Panc1 (cell line): ENCODE data around the gene DTHD1.

Experiments
- POLR2AphosphoS5 ChIP-seq: IDR thresholded peaks from 2 replicates; pipeline ENCODE4 v1.6.1; 2012; ENCODE audit warnings: mild to moderate bottlenecking, low read depth, low read length, moderate library complexity
- SIN3A ChIP-seq: IDR thresholded peaks from 2 replicates; pipeline ENCODE4 v1.6.1; 2012; ENCODE audit warnings: low read depth, mild to moderate bottlenecking, low read length, moderate library complexity, borderline replicate concordance; ENCODE audit not compliant: insufficient read depth
- TF ChIP-seq, protein P1 (sequence below), 2 experiments: IDR thresholded peaks; 2 replicates each; pipeline ENCODE4 v1.6.1; 2011 to 2012; ENCODE audit warnings: low read depth in 2 of 2, control low read depth in 1 of 2, low read length in 1 of 2, mild to moderate bottlenecking in 1 of 2, moderate library complexity in 1 of 2; ENCODE audit not compliant: insufficient read depth in 1 of 2
- TF ChIP-seq, protein P2 (sequence below): fragments of 450-650 bp; IDR thresholded peaks from 2 replicates; pipeline ENCODE4 v1.5.1; 2017; ENCODE audit warnings: mild to moderate bottlenecking

DNA sequence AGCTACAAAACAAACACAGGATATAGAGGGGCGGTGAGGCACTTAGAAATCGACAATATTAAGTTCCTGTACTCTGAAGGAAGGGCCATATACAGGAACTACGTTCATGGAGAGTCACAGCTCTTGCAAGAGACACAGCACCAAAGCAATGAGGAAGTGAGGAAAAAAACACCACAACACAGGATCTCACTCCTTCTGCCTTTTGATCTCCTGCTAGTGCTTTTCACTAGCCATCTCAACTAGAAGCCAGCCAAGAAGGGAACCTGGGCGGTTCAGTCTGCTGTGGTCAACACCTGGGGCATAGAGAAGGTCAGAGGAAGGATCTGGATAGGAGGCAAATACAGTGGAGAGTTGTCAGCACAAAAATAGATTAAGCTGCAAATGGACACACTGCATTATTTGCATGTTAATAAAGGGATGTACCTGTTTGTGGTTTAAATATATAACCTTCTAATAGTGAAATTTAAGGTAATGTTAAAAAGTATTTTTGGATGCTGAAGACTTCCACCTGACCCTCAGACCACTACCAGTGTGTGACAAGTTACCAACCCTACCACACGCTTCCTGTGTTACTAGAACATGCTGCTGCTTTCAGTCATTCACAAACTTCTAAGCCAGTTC lies 104.6 kb downstream of the DTHD1 start:
- TF ChIP-seq, protein P1, sequence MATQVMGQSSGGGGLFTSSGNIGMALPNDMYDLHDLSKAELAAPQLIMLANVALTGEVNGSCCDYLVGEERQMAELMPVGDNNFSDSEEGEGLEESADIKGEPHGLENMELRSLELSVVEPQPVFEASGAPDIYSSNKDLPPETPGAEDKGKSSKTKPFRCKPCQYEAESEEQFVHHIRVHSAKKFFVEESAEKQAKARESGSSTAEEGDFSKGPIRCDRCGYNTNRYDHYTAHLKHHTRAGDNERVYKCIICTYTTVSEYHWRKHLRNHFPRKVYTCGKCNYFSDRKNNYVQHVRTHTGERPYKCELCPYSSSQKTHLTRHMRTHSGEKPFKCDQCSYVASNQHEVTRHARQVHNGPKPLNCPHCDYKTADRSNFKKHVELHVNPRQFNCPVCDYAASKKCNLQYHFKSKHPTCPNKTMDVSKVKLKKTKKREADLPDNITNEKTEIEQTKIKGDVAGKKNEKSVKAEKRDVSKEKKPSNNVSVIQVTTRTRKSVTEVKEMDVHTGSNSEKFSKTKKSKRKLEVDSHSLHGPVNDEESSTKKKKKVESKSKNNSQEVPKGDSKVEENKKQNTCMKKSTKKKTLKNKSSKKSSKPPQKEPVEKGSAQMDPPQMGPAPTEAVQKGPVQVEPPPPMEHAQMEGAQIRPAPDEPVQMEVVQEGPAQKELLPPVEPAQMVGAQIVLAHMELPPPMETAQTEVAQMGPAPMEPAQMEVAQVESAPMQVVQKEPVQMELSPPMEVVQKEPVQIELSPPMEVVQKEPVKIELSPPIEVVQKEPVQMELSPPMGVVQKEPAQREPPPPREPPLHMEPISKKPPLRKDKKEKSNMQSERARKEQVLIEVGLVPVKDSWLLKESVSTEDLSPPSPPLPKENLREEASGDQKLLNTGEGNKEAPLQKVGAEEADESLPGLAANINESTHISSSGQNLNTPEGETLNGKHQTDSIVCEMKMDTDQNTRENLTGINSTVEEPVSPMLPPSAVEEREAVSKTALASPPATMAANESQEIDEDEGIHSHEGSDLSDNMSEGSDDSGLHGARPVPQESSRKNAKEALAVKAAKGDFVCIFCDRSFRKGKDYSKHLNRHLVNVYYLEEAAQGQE (IDR thresholded peaks at IDR 0.05; ENCODE audit: insufficient read depth in 1 of 2, low read depth in 2 of 2, low read length in 1 of 2): no peak
- TF ChIP-seq, protein P2, sequence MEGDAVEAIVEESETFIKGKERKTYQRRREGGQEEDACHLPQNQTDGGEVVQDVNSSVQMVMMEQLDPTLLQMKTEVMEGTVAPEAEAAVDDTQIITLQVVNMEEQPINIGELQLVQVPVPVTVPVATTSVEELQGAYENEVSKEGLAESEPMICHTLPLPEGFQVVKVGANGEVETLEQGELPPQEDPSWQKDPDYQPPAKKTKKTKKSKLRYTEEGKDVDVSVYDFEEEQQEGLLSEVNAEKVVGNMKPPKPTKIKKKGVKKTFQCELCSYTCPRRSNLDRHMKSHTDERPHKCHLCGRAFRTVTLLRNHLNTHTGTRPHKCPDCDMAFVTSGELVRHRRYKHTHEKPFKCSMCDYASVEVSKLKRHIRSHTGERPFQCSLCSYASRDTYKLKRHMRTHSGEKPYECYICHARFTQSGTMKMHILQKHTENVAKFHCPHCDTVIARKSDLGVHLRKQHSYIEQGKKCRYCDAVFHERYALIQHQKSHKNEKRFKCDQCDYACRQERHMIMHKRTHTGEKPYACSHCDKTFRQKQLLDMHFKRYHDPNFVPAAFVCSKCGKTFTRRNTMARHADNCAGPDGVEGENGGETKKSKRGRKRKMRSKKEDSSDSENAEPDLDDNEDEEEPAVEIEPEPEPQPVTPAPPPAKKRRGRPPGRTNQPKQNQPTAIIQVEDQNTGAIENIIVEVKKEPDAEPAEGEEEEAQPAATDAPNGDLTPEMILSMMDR: no peak
- TF ChIP-seq POLR2AphosphoS5 (no peak), SIN3A (no peak)
